DOHH2 (cell line): Measurements from ENCODE around the gene CTNNAL1.

Experiments
- H3F3A ChIP-seq: fragments of 200-600 bp; sonication (generic), shearing (Covaris generic); 2 replicates; pipeline ENCODE4 v1.6.0; 2016; ENCODE audit warnings: antibody characterized with exemption, mild to moderate bottlenecking; ENCODE audit not compliant: control insufficient read depth, insufficient read depth
- H3K27ac ChIP-seq: fragments of 200-600 bp; sonication (generic); 2 replicates; pipeline ENCODE4 v1.5.1; 2014; ENCODE audit warnings: low read depth, mild to moderate bottlenecking, low read length, moderate library complexity
- H3K27me3 ChIP-seq: fragments of 200-600 bp; sonication (generic); 2 replicates; pipeline ENCODE4 v1.6.1; 2014; ENCODE audit warnings: mild to moderate bottlenecking, low read length, mixed read lengths; ENCODE audit not compliant: control insufficient read depth
- H3K36me3 ChIP-seq: fragments of 200-600 bp; sonication (generic); 2 replicates; pipeline ENCODE4 v1.6.1; 2014; ENCODE audit warnings: mild to moderate bottlenecking, low read length, moderate library complexity, mixed read lengths; ENCODE audit not compliant: control insufficient read depth
- H3K4me1 ChIP-seq: fragments of 200-600 bp; sonication (generic); 2 replicates; pipeline ENCODE4 v1.6.1; 2014; ENCODE audit warnings: mild to moderate bottlenecking, low read length, mixed read lengths; ENCODE audit not compliant: control insufficient read depth
- H3K4me2 ChIP-seq: fragments of 200-600 bp; sonication (generic); 2 replicates; pipeline ENCODE4 v1.6.0; 2014; ENCODE audit warnings: mild to moderate bottlenecking, low read length, moderate library complexity
- H3K4me3 ChIP-seq: fragments of 200-600 bp; sonication (generic); 2 replicates; pipeline ENCODE4 v1.5.1; 2014; ENCODE audit warnings: mild to moderate bottlenecking, low read length, mixed read lengths
- H3K79me2 ChIP-seq: fragments of 200-600 bp; sonication (generic); 2 replicates; pipeline ENCODE4 v1.6.1; 2014; ENCODE audit warnings: mild to moderate bottlenecking, low read length, mixed read lengths; ENCODE audit not compliant: control insufficient read depth
- H3K9me2 ChIP-seq: fragments of 200-600 bp; sonication (generic); replicated peaks from 2 replicates; pipeline ENCODE4 v1.6.1; 2014; ENCODE audit warnings: mild to moderate bottlenecking, low read length, mixed read lengths; ENCODE audit not compliant: control insufficient read depth
- H3K9me3 ChIP-seq: fragments of 200-600 bp; sonication (generic); 2 replicates; pipeline ENCODE4 v1.6.1; 2014; ENCODE audit warnings: antibody characterized with exemption, low read length, mixed read lengths; ENCODE audit not compliant: control insufficient read depth, insufficient read depth
- H4K20me1 ChIP-seq: fragments of 200-600 bp; sonication (generic); 2 replicates; pipeline ENCODE4 v1.6.0; 2014; ENCODE audit warnings: low read depth, mild to moderate bottlenecking, antibody characterized with exemption, low read length, moderate library complexity; ENCODE audit not compliant: control insufficient read depth, insufficient read depth
- EZH2phosphoT487 ChIP-seq: fragments of 200-600 bp; sonication (generic); IDR thresholded peaks from 2 replicates; pipeline ENCODE4 v1.6.1; 2017; ENCODE audit warnings: borderline replicate concordance, mild to moderate bottlenecking, antibody characterized with exemption, low read length, moderate library complexity, mixed read lengths
- TF ChIP-seq, protein P1 (sequence below): fragments of 200-600 bp; sonication (generic); IDR thresholded peaks from one replicate; pipeline ENCODE4 v1.5.1; 2014; ENCODE audit warnings: antibody characterized with exemption, mild to moderate bottlenecking, low read depth, low read length; ENCODE audit not compliant: poor library complexity, severe bottlenecking

The CTNNAL1 gene

DNA sequence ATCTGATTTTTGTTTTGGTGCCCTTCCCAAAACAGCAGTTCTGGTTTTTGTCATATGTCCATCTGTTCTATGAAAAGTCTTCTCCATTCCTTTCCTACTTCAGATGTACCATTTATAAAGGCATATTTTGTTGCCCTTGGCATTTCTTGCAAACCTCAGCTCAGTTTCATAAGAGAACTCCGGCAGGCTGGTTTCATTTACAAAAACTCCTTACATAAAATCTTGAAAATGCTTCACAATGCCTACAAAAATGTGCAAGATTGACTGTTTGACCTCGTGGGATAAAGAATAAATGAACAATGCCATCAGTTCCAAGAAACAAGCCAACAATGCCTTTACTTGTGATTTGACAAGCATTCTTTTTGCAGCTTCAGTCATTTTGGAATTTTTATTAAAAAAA, 39.1 kb upstream of the CTNNAL1 start:
- Histone ChIP-seq H3K4me1 (no peaks in the 10 kb centered on the region), H3F3A (no peaks in the 10 kb centered on the region), H4K20me1 (no peaks in the 10 kb centered on the region), H3K27me3 (no peaks in the 10 kb centered on the region), H3K4me3 (no peak overlapping the region), H3K36me3 (peaks cover 86% of the 10 kb centered on the region), H3K79me2 (no peaks in the 10 kb centered on the region), H3K9me3 (no peaks in the 10 kb centered on the region), H3K9me2 (no peaks in the 10 kb centered on the region), H3K27ac (no peak overlapping the region), H3K4me2 (no peak overlapping the region)
- TF ChIP-seq EZH2phosphoT487: no peak
- TF ChIP-seq, protein P1, sequence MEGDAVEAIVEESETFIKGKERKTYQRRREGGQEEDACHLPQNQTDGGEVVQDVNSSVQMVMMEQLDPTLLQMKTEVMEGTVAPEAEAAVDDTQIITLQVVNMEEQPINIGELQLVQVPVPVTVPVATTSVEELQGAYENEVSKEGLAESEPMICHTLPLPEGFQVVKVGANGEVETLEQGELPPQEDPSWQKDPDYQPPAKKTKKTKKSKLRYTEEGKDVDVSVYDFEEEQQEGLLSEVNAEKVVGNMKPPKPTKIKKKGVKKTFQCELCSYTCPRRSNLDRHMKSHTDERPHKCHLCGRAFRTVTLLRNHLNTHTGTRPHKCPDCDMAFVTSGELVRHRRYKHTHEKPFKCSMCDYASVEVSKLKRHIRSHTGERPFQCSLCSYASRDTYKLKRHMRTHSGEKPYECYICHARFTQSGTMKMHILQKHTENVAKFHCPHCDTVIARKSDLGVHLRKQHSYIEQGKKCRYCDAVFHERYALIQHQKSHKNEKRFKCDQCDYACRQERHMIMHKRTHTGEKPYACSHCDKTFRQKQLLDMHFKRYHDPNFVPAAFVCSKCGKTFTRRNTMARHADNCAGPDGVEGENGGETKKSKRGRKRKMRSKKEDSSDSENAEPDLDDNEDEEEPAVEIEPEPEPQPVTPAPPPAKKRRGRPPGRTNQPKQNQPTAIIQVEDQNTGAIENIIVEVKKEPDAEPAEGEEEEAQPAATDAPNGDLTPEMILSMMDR: no peak

DNA sequence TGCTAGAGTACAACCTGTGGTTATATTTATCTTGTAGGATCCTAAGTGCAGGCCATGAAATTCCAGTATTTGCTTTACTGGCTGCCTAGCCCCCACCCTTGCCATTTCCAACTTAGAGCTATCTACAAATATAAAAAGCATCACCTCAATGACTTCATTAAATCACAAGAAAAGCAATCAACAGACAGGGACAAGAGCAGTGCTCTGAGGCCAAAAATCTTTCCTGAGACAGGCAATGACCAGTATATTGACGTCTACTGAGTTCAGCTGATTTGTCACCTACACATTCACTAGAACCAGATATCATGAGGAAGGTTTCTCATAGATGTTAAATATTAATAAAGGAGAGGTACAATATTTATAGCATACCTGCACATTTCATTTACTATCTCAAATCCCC, 38.4 kb upstream of the CTNNAL1 start:
- Histone ChIP-seq H3K9me3 (no peaks in the 10 kb centered on the region), H3F3A (no peaks in the 10 kb centered on the region), H3K4me3 (no peak overlapping the region), H3K27me3 (no peaks in the 10 kb centered on the region), H3K9me2 (no peaks in the 10 kb centered on the region), H3K4me1 (no peaks in the 10 kb centered on the region), H3K36me3 (peaks cover 86% of the 10 kb centered on the region), H4K20me1 (no peaks in the 10 kb centered on the region), H3K79me2 (no peaks in the 10 kb centered on the region), H3K4me2 (no peak overlapping the region), H3K27ac (no peak overlapping the region)
- TF ChIP-seq, protein P1: no peak
- TF ChIP-seq EZH2phosphoT487: no peak

DNA sequence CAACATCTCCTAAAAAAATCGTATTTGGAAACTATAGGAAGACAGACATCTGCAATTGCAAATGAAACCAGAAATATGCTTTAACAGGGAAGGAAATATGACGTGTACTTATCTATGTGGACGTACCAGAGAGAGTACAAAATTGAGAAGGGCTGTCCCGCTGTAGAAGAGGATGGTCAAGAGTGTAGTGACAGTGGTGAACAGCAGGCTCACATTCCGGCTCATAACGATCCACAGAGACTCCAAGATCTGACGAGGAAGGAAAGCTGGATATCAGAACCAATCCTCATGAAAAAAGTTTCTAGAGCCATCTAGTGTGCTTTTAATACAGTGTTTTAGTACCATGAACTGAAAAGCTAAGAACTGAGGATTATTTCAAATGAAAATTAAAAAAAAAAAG, 37.1 kb upstream of the CTNNAL1 start:
- no peak overlapping the region for H3K4me3 ChIP-seq
- no peaks in the 10 kb centered on the region for H3K79me2 ChIP-seq
- H3K27ac ChIP-seq: no peak overlapping the region
- no peaks in the 10 kb centered on the region for H3K9me2 ChIP-seq
- H3K4me2 ChIP-seq: no peak overlapping the region
- H3K4me1 ChIP-seq: no peaks in the 10 kb centered on the region
- H3F3A ChIP-seq: no peaks in the 10 kb centered on the region
- H4K20me1 ChIP-seq: no peaks in the 10 kb centered on the region
- peaks cover 92% of the 10 kb centered on the region for H3K36me3 ChIP-seq
- H3K27me3 ChIP-seq: no peaks in the 10 kb centered on the region
- no peaks in the 10 kb centered on the region for H3K9me3 ChIP-seq
- TF ChIP-seq, protein P1: no peak
- TF ChIP-seq EZH2phosphoT487: no peak

- Histone ChIP-seq H3K79me2 (no peaks in the 10 kb centered on the region), H3K36me3 (peaks cover 94% of the 10 kb centered on the region), H3K4me1 (no peaks in the 10 kb centered on the region), H3F3A (no peaks in the 10 kb centered on the region), H3K4me2 (no peak overlapping the region), H3K9me3 (no peaks in the 10 kb centered on the region), H3K9me2 (no peaks in the 10 kb centered on the region), H3K27ac (no peak overlapping the region), H3K27me3 (no peaks in the 10 kb centered on the region), H3K4me3 (no peak overlapping the region), H4K20me1 (no peaks in the 10 kb centered on the region)
- TF ChIP-seq EZH2phosphoT487: no peak
- TF ChIP-seq, protein P1: no peak
These were observed 35.5 kb upstream of the CTNNAL1 start for GRCh38 chr9:109048822-109049221.
